PC-9 (cell line): ENCODE data around the gene KLHL14.

ENCODE experiments used
- EZH2 ChIP-seq: fragments of 200-600 bp; sonication (generic); IDR thresholded peaks from 2 replicates; pipeline ENCODE4 v1.8.0; 2017; ENCODE audit warnings: antibody characterized with exemption, low read depth
- TF ChIP-seq, protein P1 (sequence below): fragments of 200-600 bp; sonication (generic); conservative IDR thresholded peaks from 2 replicates; pipeline ENCODE4 v1.6.1; 2017; ENCODE audit warnings: mixed run types, antibody characterized with exemption, mild to moderate bottlenecking, moderate library complexity

DNA sequence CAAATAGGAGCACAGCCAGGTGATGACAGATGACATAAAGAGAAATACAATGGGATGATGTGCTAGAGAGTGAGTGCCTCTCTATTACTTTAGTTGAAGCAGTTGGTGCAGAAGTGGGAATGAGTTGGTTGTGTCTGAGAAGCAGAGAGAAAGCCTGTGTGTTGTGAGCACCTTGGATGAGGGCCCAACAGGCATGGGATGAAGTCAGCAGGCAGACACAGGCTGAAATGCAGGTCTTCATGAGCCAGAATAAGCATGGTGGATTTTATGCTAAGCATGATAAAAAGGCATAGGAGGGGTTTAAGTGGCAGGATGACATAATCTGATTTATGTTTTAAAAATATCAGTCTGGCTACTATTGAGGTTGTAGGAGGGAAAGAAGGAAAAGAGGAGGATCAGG, 71.5 kb downstream of the KLHL14 start:
- TF ChIP-seq, protein P1, sequence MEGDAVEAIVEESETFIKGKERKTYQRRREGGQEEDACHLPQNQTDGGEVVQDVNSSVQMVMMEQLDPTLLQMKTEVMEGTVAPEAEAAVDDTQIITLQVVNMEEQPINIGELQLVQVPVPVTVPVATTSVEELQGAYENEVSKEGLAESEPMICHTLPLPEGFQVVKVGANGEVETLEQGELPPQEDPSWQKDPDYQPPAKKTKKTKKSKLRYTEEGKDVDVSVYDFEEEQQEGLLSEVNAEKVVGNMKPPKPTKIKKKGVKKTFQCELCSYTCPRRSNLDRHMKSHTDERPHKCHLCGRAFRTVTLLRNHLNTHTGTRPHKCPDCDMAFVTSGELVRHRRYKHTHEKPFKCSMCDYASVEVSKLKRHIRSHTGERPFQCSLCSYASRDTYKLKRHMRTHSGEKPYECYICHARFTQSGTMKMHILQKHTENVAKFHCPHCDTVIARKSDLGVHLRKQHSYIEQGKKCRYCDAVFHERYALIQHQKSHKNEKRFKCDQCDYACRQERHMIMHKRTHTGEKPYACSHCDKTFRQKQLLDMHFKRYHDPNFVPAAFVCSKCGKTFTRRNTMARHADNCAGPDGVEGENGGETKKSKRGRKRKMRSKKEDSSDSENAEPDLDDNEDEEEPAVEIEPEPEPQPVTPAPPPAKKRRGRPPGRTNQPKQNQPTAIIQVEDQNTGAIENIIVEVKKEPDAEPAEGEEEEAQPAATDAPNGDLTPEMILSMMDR: no peak
- no peak for TF ChIP-seq EZH2
